ENCODE data around the gene ADSL. TPM values are rescaled to one million over a fixed set of nuclear protein-coding genes. Genes with fewer than 3 reads are reported as not detected.

The ADSL gene
- total and polyA plus RNA-seq, 9 of the 15 experiments (the other 6 are each of a cell fraction or from before 2014, with no cell fraction given): 112 to 322 (median 146) TPM

DNA sequence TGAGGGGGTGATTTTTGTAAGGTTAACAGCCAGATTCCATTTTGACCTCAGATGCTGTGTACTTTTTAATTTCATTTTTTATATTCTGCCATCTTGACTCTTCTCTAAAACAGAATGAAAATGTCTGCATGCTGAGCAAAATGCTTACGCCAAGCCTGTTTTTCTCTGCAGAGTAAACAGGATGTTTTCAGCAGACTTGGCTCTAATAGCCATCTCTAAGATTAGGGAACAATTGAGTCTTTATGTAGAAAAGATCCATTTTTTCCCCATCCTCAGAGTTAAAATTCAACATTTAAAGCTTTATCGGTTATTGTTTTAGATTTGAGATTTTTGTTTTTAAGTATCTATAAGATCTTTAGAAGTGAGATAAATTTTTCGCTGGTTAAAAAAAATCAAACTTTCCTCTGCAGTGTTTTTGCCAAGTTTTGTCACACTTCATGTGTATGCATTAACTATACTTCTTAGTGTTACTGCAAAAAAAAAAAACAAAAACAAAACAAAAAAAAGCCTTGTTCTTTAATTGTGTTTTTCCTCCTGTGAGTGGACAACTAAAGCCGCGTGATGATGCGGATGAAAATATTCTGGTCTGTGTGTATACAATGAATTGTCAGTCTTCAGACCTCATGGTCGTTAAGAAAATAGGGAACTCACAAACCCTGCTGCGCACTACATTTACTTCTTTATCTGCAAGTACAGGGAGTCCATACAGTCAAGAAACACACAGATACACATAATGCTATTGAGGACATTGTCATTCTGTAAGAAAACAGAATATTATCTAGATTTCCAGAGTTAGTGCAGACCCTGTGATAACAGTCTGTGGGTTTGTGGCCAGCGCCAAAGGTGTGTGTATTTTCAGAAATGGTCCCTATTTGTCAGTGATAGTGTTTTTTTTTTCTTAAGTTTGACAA, 17.5 kb upstream of the ADSL start (continued):
- TF ChIP-seq NEUROD1 (IDR thresholded peaks at IDR 0.05; ENCODE audit: borderline replicate concordance, low read depth, low read length, partially characterized antibody): no peak
- no peak for TF ChIP-seq HLTF (IDR thresholded peaks at IDR 0.05)
- no peak for TF ChIP-seq ILK (tag; IDR thresholded peaks at IDR 0.05; ENCODE audit: borderline replicate concordance, low read depth)
- TF ChIP-seq, protein P1, sequence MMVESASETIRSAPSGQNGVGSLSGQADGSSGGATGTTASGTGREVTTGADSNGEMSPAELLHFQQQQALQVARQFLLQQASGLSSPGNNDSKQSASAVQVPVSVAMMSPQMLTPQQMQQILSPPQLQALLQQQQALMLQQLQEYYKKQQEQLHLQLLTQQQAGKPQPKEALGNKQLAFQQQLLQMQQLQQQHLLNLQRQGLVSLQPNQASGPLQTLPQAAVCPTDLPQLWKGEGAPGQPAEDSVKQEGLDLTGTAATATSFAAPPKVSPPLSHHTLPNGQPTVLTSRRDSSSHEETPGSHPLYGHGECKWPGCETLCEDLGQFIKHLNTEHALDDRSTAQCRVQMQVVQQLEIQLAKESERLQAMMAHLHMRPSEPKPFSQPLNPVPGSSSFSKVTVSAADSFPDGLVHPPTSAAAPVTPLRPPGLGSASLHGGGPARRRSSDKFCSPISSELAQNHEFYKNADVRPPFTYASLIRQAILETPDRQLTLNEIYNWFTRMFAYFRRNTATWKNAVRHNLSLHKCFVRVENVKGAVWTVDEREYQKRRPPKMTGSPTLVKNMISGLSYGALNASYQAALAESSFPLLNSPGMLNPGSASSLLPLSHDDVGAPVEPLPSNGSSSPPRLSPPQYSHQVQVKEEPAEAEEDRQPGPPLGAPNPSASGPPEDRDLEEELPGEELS (CRISPR knock-in tag; IDR thresholded peaks at IDR 0.05; ENCODE audit: borderline replicate concordance): no peak
- no peak for TF ChIP-seq ZSCAN32 (CRISPR knock-in tag; IDR thresholded peaks at IDR 0.05)
- no peak for TF ChIP-seq HNRNPK (IDR thresholded peaks at IDR 0.05; ENCODE audit: low read depth, low read length, poor library complexity, severe bottlenecking)
- TF ChIP-seq, protein P2, sequence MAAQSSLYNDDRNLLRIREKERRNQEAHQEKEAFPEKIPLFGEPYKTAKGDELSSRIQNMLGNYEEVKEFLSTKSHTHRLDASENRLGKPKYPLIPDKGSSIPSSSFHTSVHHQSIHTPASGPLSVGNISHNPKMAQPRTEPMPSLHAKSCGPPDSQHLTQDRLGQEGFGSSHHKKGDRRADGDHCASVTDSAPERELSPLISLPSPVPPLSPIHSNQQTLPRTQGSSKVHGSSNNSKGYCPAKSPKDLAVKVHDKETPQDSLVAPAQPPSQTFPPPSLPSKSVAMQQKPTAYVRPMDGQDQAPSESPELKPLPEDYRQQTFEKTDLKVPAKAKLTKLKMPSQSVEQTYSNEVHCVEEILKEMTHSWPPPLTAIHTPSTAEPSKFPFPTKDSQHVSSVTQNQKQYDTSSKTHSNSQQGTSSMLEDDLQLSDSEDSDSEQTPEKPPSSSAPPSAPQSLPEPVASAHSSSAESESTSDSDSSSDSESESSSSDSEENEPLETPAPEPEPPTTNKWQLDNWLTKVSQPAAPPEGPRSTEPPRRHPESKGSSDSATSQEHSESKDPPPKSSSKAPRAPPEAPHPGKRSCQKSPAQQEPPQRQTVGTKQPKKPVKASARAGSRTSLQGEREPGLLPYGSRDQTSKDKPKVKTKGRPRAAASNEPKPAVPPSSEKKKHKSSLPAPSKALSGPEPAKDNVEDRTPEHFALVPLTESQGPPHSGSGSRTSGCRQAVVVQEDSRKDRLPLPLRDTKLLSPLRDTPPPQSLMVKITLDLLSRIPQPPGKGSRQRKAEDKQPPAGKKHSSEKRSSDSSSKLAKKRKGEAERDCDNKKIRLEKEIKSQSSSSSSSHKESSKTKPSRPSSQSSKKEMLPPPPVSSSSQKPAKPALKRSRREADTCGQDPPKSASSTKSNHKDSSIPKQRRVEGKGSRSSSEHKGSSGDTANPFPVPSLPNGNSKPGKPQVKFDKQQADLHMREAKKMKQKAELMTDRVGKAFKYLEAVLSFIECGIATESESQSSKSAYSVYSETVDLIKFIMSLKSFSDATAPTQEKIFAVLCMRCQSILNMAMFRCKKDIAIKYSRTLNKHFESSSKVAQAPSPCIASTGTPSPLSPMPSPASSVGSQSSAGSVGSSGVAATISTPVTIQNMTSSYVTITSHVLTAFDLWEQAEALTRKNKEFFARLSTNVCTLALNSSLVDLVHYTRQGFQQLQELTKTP (IDR thresholded peaks at IDR 0.05; ENCODE audit: low read depth in 1 of 2, partially characterized antibody in 2 of 2): no peak
- no peak for TF ChIP-seq TFAP4 (CRISPR knock-in tag; IDR thresholded peaks at IDR 0.05; ENCODE audit: borderline replicate concordance)
- TF ChIP-seq ZNF121 (CRISPR knock-in tag; conservative IDR thresholded peaks at IDR 0.05): no peak
- peak; percentile 40; the same call in 1 of the 2 replicates for TF ChIP-seq CREB1 (IDR thresholded peaks at IDR 0.05)
- no peak for TF ChIP-seq CREB1 (CRISPR knock-in tag; IDR thresholded peaks at IDR 0.05)
- no peak for TF ChIP-seq TFAM (CRISPR knock-in tag; conservative IDR thresholded peaks at IDR 0.05)
- TF ChIP-seq, protein P3, sequence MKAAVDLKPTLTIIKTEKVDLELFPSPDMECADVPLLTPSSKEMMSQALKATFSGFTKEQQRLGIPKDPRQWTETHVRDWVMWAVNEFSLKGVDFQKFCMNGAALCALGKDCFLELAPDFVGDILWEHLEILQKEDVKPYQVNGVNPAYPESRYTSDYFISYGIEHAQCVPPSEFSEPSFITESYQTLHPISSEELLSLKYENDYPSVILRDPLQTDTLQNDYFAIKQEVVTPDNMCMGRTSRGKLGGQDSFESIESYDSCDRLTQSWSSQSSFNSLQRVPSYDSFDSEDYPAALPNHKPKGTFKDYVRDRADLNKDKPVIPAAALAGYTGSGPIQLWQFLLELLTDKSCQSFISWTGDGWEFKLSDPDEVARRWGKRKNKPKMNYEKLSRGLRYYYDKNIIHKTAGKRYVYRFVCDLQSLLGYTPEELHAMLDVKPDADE (conservative IDR thresholded peaks at IDR 0.05; ENCODE audit: control insufficient read depth, low read depth, low read length): no peak
- TF ChIP-seq, protein P4, sequence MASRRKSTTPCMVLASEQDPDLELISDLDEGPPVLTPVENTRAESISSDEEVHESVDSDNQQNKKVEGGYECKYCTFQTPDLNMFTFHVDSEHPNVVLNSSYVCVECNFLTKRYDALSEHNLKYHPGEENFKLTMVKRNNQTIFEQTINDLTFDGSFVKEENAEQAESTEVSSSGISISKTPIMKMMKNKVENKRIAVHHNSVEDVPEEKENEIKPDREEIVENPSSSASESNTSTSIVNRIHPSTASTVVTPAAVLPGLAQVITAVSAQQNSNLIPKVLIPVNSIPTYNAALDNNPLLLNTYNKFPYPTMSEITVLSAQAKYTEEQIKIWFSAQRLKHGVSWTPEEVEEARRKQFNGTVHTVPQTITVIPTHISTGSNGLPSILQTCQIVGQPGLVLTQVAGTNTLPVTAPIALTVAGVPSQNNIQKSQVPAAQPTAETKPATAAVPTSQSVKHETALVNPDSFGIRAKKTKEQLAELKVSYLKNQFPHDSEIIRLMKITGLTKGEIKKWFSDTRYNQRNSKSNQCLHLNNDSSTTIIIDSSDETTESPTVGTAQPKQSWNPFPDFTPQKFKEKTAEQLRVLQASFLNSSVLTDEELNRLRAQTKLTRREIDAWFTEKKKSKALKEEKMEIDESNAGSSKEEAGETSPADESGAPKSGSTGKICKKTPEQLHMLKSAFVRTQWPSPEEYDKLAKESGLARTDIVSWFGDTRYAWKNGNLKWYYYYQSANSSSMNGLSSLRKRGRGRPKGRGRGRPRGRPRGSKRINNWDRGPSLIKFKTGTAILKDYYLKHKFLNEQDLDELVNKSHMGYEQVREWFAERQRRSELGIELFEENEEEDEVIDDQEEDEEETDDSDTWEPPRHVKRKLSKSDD (conservative IDR thresholded peaks at IDR 0.05; ENCODE audit: low read length): no peak
- no peak for TF ChIP-seq ZNF780A (CRISPR knock-in tag; IDR thresholded peaks at IDR 0.05)

Measured in K562 (cell line).